ENCODE data around the gene PODNL1.

PODNL1 gene

GRCh38 chr19:13892870-13893269, 45.3 kb downstream of the PODNL1 start:
- DNase-seq (ENCODE audit: low read depth), result no peak

GRCh38 chr19:13890136-13890535, 48.1 kb downstream of the PODNL1 start:
- no peak for DNase-seq (ENCODE audit: low read depth)

DNA sequence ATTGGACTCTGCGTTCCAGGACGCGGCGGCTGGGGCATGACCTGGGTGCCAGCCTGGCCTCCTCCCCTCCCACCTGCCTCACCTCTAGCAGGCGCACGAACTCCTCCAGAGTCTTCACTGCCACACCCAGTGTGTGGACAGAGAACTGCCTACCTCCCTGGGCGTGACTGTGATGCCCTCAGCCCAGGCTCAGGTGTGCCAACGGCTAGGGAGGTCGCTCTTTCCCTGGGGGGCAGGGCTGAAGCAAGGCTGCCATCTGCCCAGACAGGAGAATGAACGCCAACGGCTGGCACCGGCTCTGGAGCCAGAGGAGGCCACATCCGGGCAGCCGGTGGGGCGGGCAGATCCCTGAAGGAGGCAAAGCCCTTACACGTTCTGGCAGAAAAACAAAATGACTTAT, 49.9 kb downstream of the PODNL1 start:
- no peak for DNase-seq (ENCODE audit: low read depth)

- DNase-seq (ENCODE audit: low read depth), result no peak
Measured at GRCh38 chr19:13887517-13887916, 50.7 kb downstream of the PODNL1 start.

DNA sequence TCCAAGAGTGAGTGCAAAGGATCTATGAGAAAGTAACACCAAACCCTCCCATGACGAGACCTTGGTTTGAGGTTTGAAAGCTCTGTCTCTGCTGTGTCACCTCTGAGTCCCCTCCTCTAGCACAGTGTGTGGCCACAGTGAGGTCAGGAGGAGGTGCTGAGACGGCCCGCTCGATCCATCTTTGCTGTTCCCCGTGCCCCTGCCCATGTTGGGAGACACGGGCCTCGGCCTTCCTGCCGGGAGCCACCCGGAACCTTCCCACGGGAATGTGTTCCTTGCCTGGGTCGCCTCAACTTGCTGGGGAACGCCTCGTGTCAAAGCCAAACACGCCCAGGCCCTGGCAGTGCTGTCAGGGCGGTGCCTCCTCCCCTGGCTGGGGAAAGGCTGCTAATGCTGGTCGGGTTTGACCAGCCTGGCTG, 51.2 kb downstream of the PODNL1 start:
- no peak for DNase-seq (ENCODE audit: low read depth)

DNA sequence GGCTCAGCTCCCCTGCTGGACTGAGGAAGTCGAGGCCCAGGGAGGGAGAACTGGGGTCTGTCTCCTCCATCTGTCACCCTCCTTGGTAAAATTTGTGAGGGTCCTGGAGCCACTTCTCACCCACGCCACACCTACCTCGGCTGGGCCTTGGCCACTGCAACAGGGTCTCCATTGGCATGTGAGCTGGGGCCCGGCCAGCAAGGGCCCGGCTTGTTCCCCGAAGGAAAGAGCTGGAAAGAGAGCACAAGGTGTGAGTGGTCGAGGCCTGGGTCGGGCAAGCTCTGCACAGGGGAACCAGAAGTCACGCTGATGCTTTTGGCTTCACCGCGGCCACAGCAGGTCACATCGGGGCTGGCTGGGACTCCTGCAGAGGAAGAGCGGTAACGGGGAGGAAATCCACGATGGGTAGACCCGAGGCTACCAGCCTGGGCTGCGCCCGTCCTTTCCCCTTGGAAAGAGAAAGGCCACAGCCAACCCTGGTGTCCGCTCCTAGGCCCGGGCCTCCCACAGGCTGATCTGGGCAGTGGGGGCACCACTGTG, 52.3 kb downstream of the PODNL1 start:
- DNase-seq (ENCODE audit: low read depth), result no peak

GRCh38 chr19:13884726-13885591, 53.3 kb downstream of the PODNL1 start:
- no peak for DNase-seq (ENCODE audit: low read depth)

- no peak for DNase-seq (ENCODE audit: low read depth)
Measured at GRCh38 chr19:13883516-13884064, 54.6 kb downstream of the PODNL1 start.

GRCh38 chr19:13882836-13883235, 55.4 kb downstream of the PODNL1 start:
- DNase-seq (ENCODE audit: low read depth), result no peak

GRCh38 chr19:13882419-13882795, 55.8 kb downstream of the PODNL1 start:
- no peak for DNase-seq (ENCODE audit: low read depth)

DNA sequence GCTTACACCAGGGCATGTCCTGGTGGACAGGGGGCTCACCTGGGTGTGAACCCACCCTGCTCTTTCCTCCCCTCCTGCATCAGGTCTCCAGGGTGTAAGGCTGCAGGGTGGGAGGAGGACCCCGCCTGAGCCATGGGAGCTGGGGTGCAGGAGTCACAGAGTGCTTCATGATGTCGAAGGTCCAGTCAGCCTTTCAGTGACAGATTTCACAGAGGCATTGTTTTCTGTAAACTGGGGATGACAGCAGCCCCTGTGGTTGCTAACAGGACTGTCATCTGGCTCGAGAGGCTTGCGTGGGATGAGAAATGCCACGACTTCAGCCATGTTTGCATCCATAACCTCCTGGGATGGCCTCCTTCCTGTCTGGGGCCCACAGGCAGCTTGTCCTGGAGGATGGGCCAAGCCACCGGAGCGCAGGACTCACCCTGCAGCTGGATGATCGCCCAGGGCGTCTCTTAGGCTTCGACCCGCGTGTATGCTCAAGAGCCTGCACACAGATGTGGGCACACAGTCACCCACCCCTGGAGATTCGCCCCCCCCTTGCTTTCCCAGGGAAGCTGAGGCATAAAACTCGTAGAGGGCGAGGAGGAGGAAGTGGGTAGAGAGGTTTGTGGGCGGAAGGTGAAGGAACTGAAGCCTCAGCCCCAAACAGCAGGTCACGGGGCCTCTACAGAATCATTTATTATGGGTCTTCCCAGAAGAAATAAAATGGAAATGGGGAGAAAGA, 56.4 kb downstream of the PODNL1 start:
- no peak for DNase-seq (ENCODE audit: low read depth)

DNA sequence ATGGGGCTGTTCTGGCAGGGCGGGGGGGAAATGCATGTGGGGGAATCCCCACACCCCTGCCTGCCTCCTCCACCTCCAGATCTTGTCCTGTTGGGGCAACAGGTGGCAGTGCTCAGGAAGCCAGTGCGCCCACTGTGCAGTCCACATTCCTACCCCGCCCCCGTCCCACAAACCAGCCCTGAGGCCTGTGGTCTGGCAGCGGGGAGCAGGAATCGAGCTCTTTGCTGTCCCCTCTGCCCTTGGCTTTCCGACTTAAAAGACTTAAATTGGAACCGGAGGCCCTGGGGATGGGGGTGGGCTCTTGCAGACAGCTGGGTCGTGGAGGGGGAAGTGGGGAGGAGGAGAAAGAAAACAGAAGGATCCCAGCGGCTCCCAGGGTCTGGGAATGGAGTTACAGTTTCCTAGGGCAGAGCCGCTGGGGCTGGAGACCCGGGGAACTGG, 56.9 kb downstream of the PODNL1 start:
- DNase-seq (ENCODE audit: low read depth), result no peak
